H1 (cell line): ENCODE results near the gene CCL23. TPM values are rescaled to one million over a fixed set of nuclear protein-coding genes. Genes with fewer than 3 reads are reported as not detected.

ENCODE experiments used
- CTCF ChIA-PET: fragments of 300-600 bp; sonication (Branson Sonifier 250); formaldehyde crosslinking; loops from one replicate; lab custom pipeline; 2021; ENCODE audit not compliant: partially characterized antibody; lab: Charles Lee
- POLR2A ChIA-PET: fragments of 300-600 bp; sonication (Branson Sonifier 250); formaldehyde crosslinking; loops from one replicate; lab custom pipeline; 2021; ENCODE audit warnings: inconsistent platforms; ENCODE audit not compliant: partially characterized antibody; lab: Charles Lee
- DNase-seq, 2 experiments: peaks; one replicate each; pipeline versions ENCODE4 v3.0.0 to v3.0.0-alpha.2; 2010 to 2022; ENCODE audit warnings: low spot score in 2 of 2, low read depth in 1 of 2, mixed read lengths in 1 of 2
- FAIRE-seq: peaks from 2 replicates; lab custom pipeline; 2011; peaks lifted over from hg19 to GRCh38; lab: Jason Lieb, UNC
- H2AFZ ChIP-seq: 2 replicates; pipeline ENCODE4 v1.8.1; 2012; ENCODE audit warnings: low read length, inconsistent platforms
- H2AK5ac ChIP-seq: 2 replicates; pipeline ENCODE4 v1.6.1; 2013; ENCODE audit warnings: low read depth, low read length
- H2BK120ac ChIP-seq: replicated peaks from 2 replicates; pipeline ENCODE3; 2013; ENCODE audit warnings: low read depth, low read length, inconsistent platforms
- H2BK12ac ChIP-seq: 2 replicates; pipeline ENCODE4 v1.6.1; 2013; ENCODE audit warnings: low read depth, low read length
- H2BK15ac ChIP-seq: 2 replicates; pipeline ENCODE4 v1.6.1; 2013; ENCODE audit warnings: low read length
- H2BK20ac ChIP-seq: 2 replicates; pipeline ENCODE4 v1.6.1; 2013; ENCODE audit warnings: low read length
- H2BK5ac ChIP-seq: 2 replicates; pipeline ENCODE4 v1.6.1; 2013; ENCODE audit warnings: low read depth, low read length
- H3K14ac ChIP-seq: 2 replicates; pipeline ENCODE4 v1.6.1; 2013; ENCODE audit warnings: inconsistent platforms; ENCODE audit not compliant: insufficient read length
- H3K18ac ChIP-seq: 2 replicates; pipeline ENCODE4 v1.6.1; 2013; ENCODE audit warnings: low read length; ENCODE audit errors: extremely low read depth
- H3K23ac ChIP-seq: 2 replicates; pipeline ENCODE4 v1.6.1; 2013; ENCODE audit warnings: inconsistent platforms; ENCODE audit not compliant: insufficient read length
- H3K23me2 ChIP-seq: 2 replicates; pipeline ENCODE4 v1.6.1; 2013; ENCODE audit warnings: low read depth, low read length
- H3K27ac ChIP-seq: 2 replicates; pipeline ENCODE4 v1.6.1; 2011; ENCODE audit warnings: low read depth, low read length, inconsistent platforms
- H3K27me3 ChIP-seq, 4 experiments: replicated peaks in 1 of 4; 1 replicate in 1 of 4; 2 replicates in 3 of 4; pipeline versions ENCODE4 v1.6.1 to v1.8.1; 2011 to 2013; ENCODE audit warnings: low read length in 3 of 4, mild to moderate bottlenecking in 3 of 4, inconsistent platforms in 2 of 4, mixed read lengths in 2 of 4, moderate library complexity in 1 of 4; ENCODE audit not compliant: control insufficient read depth in 3 of 4, insufficient read depth in 3 of 4; ENCODE audit errors: extremely low read depth in 1 of 4
- H3K36me3 ChIP-seq, 4 experiments: 2 replicates each; pipeline versions ENCODE4 v1.6.1 to v1.8.1; 2011 to 2013; ENCODE audit warnings: mild to moderate bottlenecking in 4 of 4, low read length in 3 of 4, moderate library complexity in 2 of 4, control low read depth in 1 of 4, inconsistent platforms in 1 of 4; ENCODE audit not compliant: insufficient read depth in 4 of 4, control insufficient read depth in 2 of 4
- H3K4ac ChIP-seq: replicated peaks from 2 replicates; pipeline ENCODE3; 2013; ENCODE audit warnings: low read length, low read depth, mixed read lengths, inconsistent platforms; ENCODE audit not compliant: insufficient read length
- H3K4me1 ChIP-seq, 4 experiments: replicated peaks in 1 of 4; 1 replicate in 1 of 4; 2 replicates in 3 of 4; pipeline versions ENCODE4 v1.6.1 to v1.8.1; 2011 to 2013; ENCODE audit warnings: low read length in 3 of 4, inconsistent platforms in 2 of 4, mixed read lengths in 1 of 4; ENCODE audit not compliant: insufficient read depth in 4 of 4, control insufficient read depth in 3 of 4
- H3K4me2 ChIP-seq, 2 experiments: 2 replicates each; pipeline versions ENCODE4 v1.6.1 to v1.8.1; 2011 to 2013; ENCODE audit warnings: low read depth in 2 of 2, low read length in 2 of 2, control low read depth in 1 of 2, inconsistent platforms in 1 of 2, mild to moderate bottlenecking in 1 of 2; ENCODE audit not compliant: insufficient read depth in 1 of 2
- H3K4me3 ChIP-seq, 4 experiments: fragments of 200-600, 300-600 bp in 1 of 4; sonication (generic), shearing (Covaris generic), sonication (Bioruptor Twin) in 1 of 4; 2 replicates each; pipeline versions ENCODE4 v1.5.1 to v1.8.1; 2011 to 2016; ENCODE audit warnings: low read length in 4 of 4, low read depth in 3 of 4, control low read depth in 2 of 4, inconsistent platforms in 2 of 4, mild to moderate bottlenecking in 2 of 4, mixed read lengths in 1 of 4, moderate library complexity in 1 of 4; ENCODE audit not compliant: insufficient read depth in 2 of 4; ENCODE audit errors: extremely low read depth in 1 of 4
- H3K56ac ChIP-seq: replicated peaks from 2 replicates; pipeline ENCODE3; 2013; ENCODE audit warnings: low read depth, mild to moderate bottlenecking, mixed read lengths, low read length, inconsistent platforms; ENCODE audit not compliant: insufficient read length
- H3K79me1 ChIP-seq: 2 replicates; pipeline ENCODE4 v1.6.1; 2013; ENCODE audit warnings: low read depth, low read length, control low read depth
- H3K79me2 ChIP-seq, 2 experiments: 2 replicates each; pipeline versions ENCODE4 v1.6.1 to v1.8.1; 2012 to 2013; ENCODE audit warnings: low read length in 2 of 2, mild to moderate bottlenecking in 2 of 2, inconsistent platforms in 1 of 2; ENCODE audit not compliant: insufficient read depth in 2 of 2, control insufficient read depth in 1 of 2
- H3K9ac ChIP-seq, 4 experiments: replicated peaks in 1 of 4; 1 replicate in 1 of 4; 2 replicates in 3 of 4; pipeline versions ENCODE4 v1.6.1 to v1.8.1; 2011 to 2013; ENCODE audit warnings: low read depth in 3 of 4, low read length in 3 of 4, control low read depth in 2 of 4, mild to moderate bottlenecking in 2 of 4, moderate library complexity in 2 of 4, inconsistent platforms in 1 of 4; ENCODE audit errors: extremely low read depth in 1 of 4
- H3K9me3 ChIP-seq, 2 experiments: 2 replicates each; pipeline versions ENCODE4 v1.6.1 to v1.8.1; 2012 to 2013; ENCODE audit warnings: mild to moderate bottlenecking in 2 of 2, moderate library complexity in 2 of 2, control low read depth in 1 of 2, inconsistent platforms in 1 of 2, low read depth in 1 of 2, low read length in 1 of 2, mixed read lengths in 1 of 2; ENCODE audit not compliant: insufficient read depth in 2 of 2
- H4K20me1 ChIP-seq, 2 experiments: replicated peaks in 1 of 2; 2 replicates each; pipeline versions ENCODE3 to v1.8.1; 2011 to 2013; ENCODE audit warnings: inconsistent platforms in 2 of 2, low read length in 2 of 2, mild to moderate bottlenecking in 1 of 2; ENCODE audit not compliant: insufficient read depth in 2 of 2, control insufficient read depth in 1 of 2
- H4K5ac ChIP-seq: 2 replicates; pipeline ENCODE4 v1.6.1; 2013; ENCODE audit warnings: low read length, low read depth, mixed read lengths, inconsistent platforms; ENCODE audit not compliant: insufficient read length
- H4K8ac ChIP-seq: 2 replicates; pipeline ENCODE4 v1.8.0; 2013; ENCODE audit warnings: mild to moderate bottlenecking, moderate library complexity, low read length, inconsistent platforms; ENCODE audit not compliant: insufficient read depth; ENCODE audit errors: extremely low read depth
- H4K91ac ChIP-seq: replicated peaks from 2 replicates; pipeline ENCODE3; 2013; ENCODE audit warnings: low read length, mixed read lengths, inconsistent platforms; ENCODE audit not compliant: insufficient read length
- ATF2 ChIP-seq: IDR thresholded peaks from 2 replicates; pipeline ENCODE4 v1.6.1; 2012; ENCODE audit warnings: low read length, inconsistent platforms
- CHD1 ChIP-seq: IDR thresholded peaks from 2 replicates; pipeline ENCODE4 v1.6.1; 2012; ENCODE audit warnings: low read depth, low read length, improper control_type of control experiment
- E2F6 ChIP-seq: IDR thresholded peaks from 2 replicates; pipeline ENCODE4 v1.6.1; 2012; ENCODE audit warnings: inconsistent platforms
- EGR1 ChIP-seq: IDR thresholded peaks from 2 replicates; pipeline ENCODE4 v1.6.1; 2011; ENCODE audit warnings: low read depth, low read length, borderline replicate concordance
- EP300 ChIP-seq, 2 experiments: IDR thresholded peaks; 1 replicate in 1 of 2; 2 replicates in 1 of 2; pipeline ENCODE4 v1.6.1; 2011 to 2012; ENCODE audit warnings: low read depth in 2 of 2, low read length in 2 of 2, mild to moderate bottlenecking in 2 of 2, borderline replicate concordance in 1 of 2, inconsistent platforms in 1 of 2, moderate library complexity in 1 of 2
- KDM5A ChIP-seq: fragments of 200-600 bp; IDR thresholded peaks from 2 replicates; pipeline ENCODE4 v1.7.1; 2012; ENCODE audit warnings: mild to moderate bottlenecking, low read length, inconsistent platforms, mixed read lengths
- RFX5 ChIP-seq: IDR thresholded peaks from 2 replicates; pipeline ENCODE4 v1.6.1; 2011; ENCODE audit warnings: low read depth, low read length, improper control_type of control experiment, borderline replicate concordance
- RXRA ChIP-seq: IDR thresholded peaks from 2 replicates; pipeline ENCODE4 v1.6.1; 2011; ENCODE audit warnings: low read depth, mild to moderate bottlenecking, low read length, moderate library complexity; ENCODE audit not compliant: insufficient read depth
- SIN3A ChIP-seq, 2 experiments: IDR thresholded peaks in 1 of 2; conservative IDR thresholded peaks in 1 of 2; 2 replicates each; pipeline ENCODE4 v1.6.1; 2011 to 2012; ENCODE audit warnings: low read length in 2 of 2, improper control_type of control experiment in 1 of 2, low read depth in 1 of 2, mild to moderate bottlenecking in 1 of 2
- WGBS, 2 experiments: shearing (Covaris generic) in 1 of 2; methylation state at CpG; one replicate each; pipeline versions ENCODE4 v1.1.6 to v1.1.7; 2013 to 2015; ENCODE audit warnings: low lambda C conversion rate in 2 of 2, mixed read lengths in 2 of 2, inconsistent platforms in 1 of 2, low coverage in 1 of 2, missing lambda C conversion rate in 1 of 2; ENCODE audit not compliant: insufficient replicate concordance in 2 of 2, insufficient coverage in 1 of 2, insufficient read length in 1 of 2; ENCODE audit errors: extremely low coverage in 1 of 2, missing lambda C conversion rate in 1 of 2; 5-methylcytosine and 5-hydroxymethylcytosine counted together
- polyA plus RNA-seq, 7 experiments: library from polyadenylated mRNA; depleted of rRNA in 3 of 7; stranded (reverse) in 5 of 7; unstranded in 2 of 7; fragments of >200 nt in 5 of 7; fragments of 200-250 nt in 2 of 7; gene quantifications; 1 replicate in 5 of 7; 2 replicates in 1 of 7; 4 replicates in 1 of 7; pipeline versions ENCODE4 v1.2.1 to v1.2.3, GENCODE V29; 2011 to 2013; ENCODE audit warnings: missing spikeins in 2 of 7, mixed read lengths in 2 of 7
- total RNA-seq: library from RNA; stranded (reverse); fragmentation: NEBNext Ultra II Directional; extraction: Animal tissue kit (Norgen Biotek cat#: 25700); gene quantifications from 2 replicates; pipeline ENCODE4 v1.2.1, GENCODE V29; 2021

CCL23 gene
- total and polyA plus RNA-seq, 2 of the 8 experiments (the other 6 are each of a cell fraction or from before 2014, with no cell fraction given), result not detected

DNA sequence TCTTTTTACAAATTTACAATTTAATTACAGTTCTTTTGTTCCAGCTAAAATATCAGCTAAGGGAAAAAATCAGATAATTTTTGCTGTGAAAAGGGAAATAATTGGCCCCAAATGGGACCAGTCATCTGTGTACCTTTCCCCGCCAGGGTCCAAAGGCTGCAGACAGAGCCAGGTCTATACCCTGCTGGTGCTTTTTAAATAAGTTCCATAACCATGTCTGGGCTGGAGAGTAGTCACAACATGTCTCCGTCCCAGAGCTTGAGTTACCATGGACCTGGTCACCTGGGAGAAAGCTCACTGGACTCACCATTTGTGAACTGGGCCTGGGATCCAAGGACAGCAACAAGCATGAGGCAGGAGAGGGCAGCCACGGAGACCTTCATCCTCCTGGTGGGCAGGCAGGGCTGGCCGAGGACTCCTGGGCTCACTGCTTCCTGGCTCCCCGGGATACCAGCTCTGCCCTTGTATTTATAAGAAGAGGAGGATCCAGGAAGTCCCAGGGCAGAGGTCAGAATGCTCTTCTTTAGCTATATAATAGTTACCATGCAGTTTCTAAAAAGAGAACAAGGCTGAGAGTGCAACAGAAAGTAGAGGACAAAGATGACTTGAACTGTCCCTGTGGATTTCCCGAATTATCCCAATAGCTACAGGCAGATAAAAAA, 16.5 kb downstream of the CCL23 start, which contains the start of gene CCL15:
Gene CCL15 (minus strand): TSS at position 444 of the 662 bp plus-strand sequence. CDS start 61 bp downstream, at position 383.
- no peaks in the 10 kb centered on the region for H3K79me1 ChIP-seq
- H4K5ac ChIP-seq, result no peak within 1 kb of the TSS
- no peak for DNase-seq
- H3K18ac ChIP-seq, result no peak within 1 kb of the TSS
- H3K79me2 ChIP-seq, result no peaks in the 10 kb centered on the region
- H3K14ac ChIP-seq, result no peak within 1 kb of the TSS
- ChIA-PET CTCF (interaction anchor here (1.2 to 1.8 kb wide), 3 partner anchors 12 to 152 kb away, joined by 3 to 5 read pairs (median 3); no protein-coding TSS in a partner anchor), POLR2A (no interaction called here)
- no peak within 1 kb of the TSS for H2AK5ac ChIP-seq
- no peak within 1 kb of the TSS for H3K23ac ChIP-seq
- H3K9me3 ChIP-seq, result no peaks in the 10 kb centered on the region
- H2AFZ ChIP-seq, result no peak within 1 kb of the TSS
- no peak within 1 kb of the TSS for H3K27ac ChIP-seq
- no peak within 1 kb of the TSS for H3K9ac ChIP-seq
- H4K8ac ChIP-seq, result peak within 1 kb of the TSS; percentile 12; the same call in 1 of the 2 replicates
- H3K4me1 ChIP-seq, result 0 out of 7 replicates have a peak, but pooled peaks cover 0 to 2% (median 0%) of the 10 kb centered on the region in 4 experiments
- FAIRE-seq, result no peak
- no peak within 1 kb of the TSS for H2BK5ac ChIP-seq
- no peak within 1 kb of the TSS for H3K4ac ChIP-seq
- no peak within 1 kb of the TSS for H3K4me3 ChIP-seq
- no peak within 1 kb of the TSS for H2BK12ac ChIP-seq
- H3K4me2 ChIP-seq, result no peak within 1 kb of the TSS
- H2BK15ac ChIP-seq, result no peak within 1 kb of the TSS
- H4K20me1 ChIP-seq, result no peaks in the 10 kb centered on the region
- H4K91ac ChIP-seq, result no peak within 1 kb of the TSS
- H3K56ac ChIP-seq, result no peak within 1 kb of the TSS
- no peaks in the 10 kb centered on the region for H3K27me3 ChIP-seq
- H2BK20ac ChIP-seq, result no peak within 1 kb of the TSS
- H3K23me2 ChIP-seq, result no peaks in the 10 kb centered on the region
- H3K36me3 ChIP-seq, result no peaks in the 10 kb centered on the region
- 84% methylated on average over 6 of the region's 6 CpGs; no CpG with 5 or more reads in 1 of the 2 experiments for WGBS, 2 experiments
- no peak within 1 kb of the TSS for H2BK120ac ChIP-seq
- TF ChIP-seq RXRA (no peak), KDM5A (no peak), RFX5 (no peak), CHD1 (no peak), EGR1 (no peak), E2F6 (no peak), SIN3A (conservative IDR thresholded peaks at IDR 0.05 in 1 of 2, IDR thresholded peaks at IDR 0.05 in 1 of 2; ENCODE audit: low read depth in 1 of 2, low read length in 2 of 2) (no peak), EP300 (IDR thresholded peaks at IDR 0.05; ENCODE audit: borderline replicate concordance in 1 of 2, low read depth in 2 of 2, low read length in 2 of 2) (no peak), ATF2 (no peak)
